ENCODE data around the gene GRM4.

The GRM4 gene

GRCh38 chr6:34104628-34105027, 41.3 kb downstream of the GRM4 start:
- no peak for DNase-seq

- DNase-seq = no peak
These were observed 41.7 kb downstream of the GRM4 start for GRCh38 chr6:34104186-34104585.

GRCh38 chr6:34103321-34103720, 42.6 kb downstream of the GRM4 start:
- DNase-seq = no peak

GRCh38 chr6:34102696-34103095, 43.2 kb downstream of the GRM4 start:
- DNase-seq = no peak

- no peak for DNase-seq
These were observed 43.7 kb downstream of the GRM4 start for GRCh38 chr6:34102099-34102656.

- no peak for DNase-seq
These were observed 45.1 kb downstream of the GRM4 start for GRCh38 chr6:34100788-34101187.

GRCh38 chr6:34099878-34100277, 46.0 kb downstream of the GRM4 start:
- DNase-seq = no peak

- DNase-seq = no peak
These were observed 47.6 kb downstream of the GRM4 start for GRCh38 chr6:34098045-34098936.

- no peak for DNase-seq
These were observed 49.1 kb downstream of the GRM4 start for GRCh38 chr6:34096814-34097213.

GRCh38 chr6:34096193-34096592, 49.7 kb downstream of the GRM4 start:
- DNase-seq = no peak

- no peak for DNase-seq
These were observed 50.1 kb downstream of the GRM4 start for GRCh38 chr6:34095741-34096140.

- no peak for DNase-seq
These were observed 50.8 kb downstream of the GRM4 start for GRCh38 chr6:34095136-34095505.

- DNase-seq = no peak
These were observed 51.3 kb downstream of the GRM4 start for GRCh38 chr6:34094474-34095135.

GRCh38 chr6:34093854-34094430, 51.9 kb downstream of the GRM4 start:
- DNase-seq = no peak

- DNase-seq = no peak
These were observed 52.7 kb downstream of the GRM4 start for GRCh38 chr6:34093206-34093605.

GRCh38 chr6:34092631-34093030, 53.3 kb downstream of the GRM4 start:
- DNase-seq = no peak

GRCh38 chr6:34090935-34091334, 55.0 kb downstream of the GRM4 start:
- DNase-seq = no peak

GRCh38 chr6:34090529-34090928, 55.4 kb downstream of the GRM4 start:
- no peak for DNase-seq

GRCh38 chr6:34086558-34086957, 59.3 kb downstream of the GRM4 start:
- DNase-seq = no peak

GRCh38 chr6:34085453-34086170, 60.3 kb downstream of the GRM4 start:
- no peak for DNase-seq

GRCh38 chr6:34084591-34085290, 61.1 kb downstream of the GRM4 start:
- no peak for DNase-seq

- DNase-seq = no peak
These were observed 62.8 kb downstream of the GRM4 start for GRCh38 chr6:34082864-34083626.

Data from 8988T (cell line).